ENCODE data around the gene FAM163B. TPM values are rescaled to one million over a fixed set of nuclear protein-coding genes. Genes with fewer than 3 reads are reported as not detected.

FAM163B gene
- total and polyA plus RNA-seq, 2 of the 8 experiments (the other 6 are each of a cell fraction or from before 2014, with no cell fraction given): 0.63 to 1.0 TPM

- H3K4me2 ChIP-seq (ENCODE audit: insufficient read depth in 1 of 2, low read depth in 2 of 2, low read length in 2 of 2): no peak overlapping the region
- H3K14ac ChIP-seq (ENCODE audit: insufficient read length): no peak overlapping the region
- H3K9me3 ChIP-seq (ENCODE audit: insufficient read depth in 2 of 2, low read depth in 1 of 2, low read length in 1 of 2): peaks cover 0 to 3% of the 10 kb centered on the region in 2 experiments; a peak in 1 of 4 replicates
- FAIRE-seq: peak; percentile 65
- H2BK5ac ChIP-seq (ENCODE audit: low read depth, low read length): no peak overlapping the region
- H2AFZ ChIP-seq (ENCODE audit: low read length): peak overlapping the region; percentile 90
- no peaks in the 10 kb centered on the region for H3K27me3 ChIP-seq (replicated peaks in 1 of 4; ENCODE audit: control insufficient read depth in 3 of 4, extremely low read depth in 1 of 4, insufficient read depth in 3 of 4, low read length in 3 of 4)
- no peaks in the 10 kb centered on the region for H3K79me2 ChIP-seq (ENCODE audit: control insufficient read depth in 1 of 2, insufficient read depth in 2 of 2, low read length in 2 of 2)
- H2BK12ac ChIP-seq (ENCODE audit: low read depth, low read length): no peak overlapping the region
- no peak overlapping the region for H2BK120ac ChIP-seq (replicated peaks; ENCODE audit: low read depth, low read length)
- H3K36me3 ChIP-seq (ENCODE audit: control insufficient read depth in 2 of 4, insufficient read depth in 4 of 4, low read length in 3 of 4): no peaks in the 10 kb centered on the region
- H3K4me3 ChIP-seq (ENCODE audit: extremely low read depth in 1 of 4, insufficient read depth in 2 of 4, low read depth in 3 of 4, low read length in 4 of 4): no peak overlapping the region
- H3K23me2 ChIP-seq (ENCODE audit: low read depth, low read length): no peaks in the 10 kb centered on the region
- no peak overlapping the region for H3K56ac ChIP-seq (replicated peaks; ENCODE audit: insufficient read length, low read depth, low read length)
- H3K23ac ChIP-seq (ENCODE audit: insufficient read length): no peak overlapping the region
- peak; percentile 39 to 95 for DNase-seq (ENCODE audit: low read depth in 1 of 2, low spot score in 2 of 2)
- H3K79me1 ChIP-seq (ENCODE audit: low read depth, low read length): no peaks in the 10 kb centered on the region
- 24% methylated on average over 12 of the region's 19 CpGs; no CpG with 5 or more reads in 1 of the 2 experiments for WGBS, 2 experiments (ENCODE audit: extremely low coverage in 1 of 2, insufficient coverage in 1 of 2, insufficient read length in 1 of 2, insufficient replicate concordance in 2 of 2, low coverage in 1 of 2, low lambda C conversion rate in 2 of 2, missing lambda C conversion rate in 1 of 2)
- no peaks in the 10 kb centered on the region for H4K20me1 ChIP-seq (replicated peaks in 1 of 2; ENCODE audit: control insufficient read depth in 1 of 2, insufficient read depth in 2 of 2, low read length in 2 of 2)
- peak overlapping the region; percentile 87; the same call in 1 of the 2 replicates for H4K8ac ChIP-seq (ENCODE audit: extremely low read depth, insufficient read depth, low read length)
- H2BK20ac ChIP-seq (ENCODE audit: low read length): no peak overlapping the region
- CTCF ChIA-PET (ENCODE audit: partially characterized antibody): interaction anchor here (0.6 to 6.7 kb wide), 41 partner anchors 8 to 597 kb away, joined by 3 to 79 read pairs (median 5); partner anchors contain the start of genes ADAMTSL2 and DBH
- H3K4ac ChIP-seq (replicated peaks; ENCODE audit: insufficient read length, low read depth, low read length): no peak overlapping the region
- H3K4me1 ChIP-seq (replicated peaks in 1 of 4; ENCODE audit: control insufficient read depth in 3 of 4, insufficient read depth in 4 of 4, low read length in 3 of 4): peaks cover 0 to 16% (median 14%) of the 10 kb centered on the region in 4 experiments; a peak in 6 of 7 replicates
- no peak overlapping the region for H2BK15ac ChIP-seq (ENCODE audit: low read length)
- H4K5ac ChIP-seq (ENCODE audit: insufficient read length, low read depth, low read length): no peak overlapping the region
- H3K18ac ChIP-seq (ENCODE audit: extremely low read depth, low read length): no peak overlapping the region
- H4K91ac ChIP-seq (replicated peaks; ENCODE audit: insufficient read length, low read length): no peak overlapping the region
- POLR2A ChIA-PET (ENCODE audit: partially characterized antibody): interaction anchor here (1.3 to 1.4 kb wide), 2 partner anchors 11 to 19 kb away, joined by 3 to 4 read pairs; no protein-coding TSS in a partner anchor
- H2AK5ac ChIP-seq (ENCODE audit: low read depth, low read length): 0 out of 2 replicates have a peak overlapping the region, but pooled peaks have one; percentile 3
- H3K27ac ChIP-seq (ENCODE audit: low read depth, low read length): no peak overlapping the region
- no peak overlapping the region for H3K9ac ChIP-seq (replicated peaks in 1 of 4; ENCODE audit: extremely low read depth in 1 of 4, low read depth in 3 of 4, low read length in 3 of 4)
- TF ChIP-seq SP2 (IDR thresholded peaks at IDR 0.05; ENCODE audit: low read length) (peak; percentile 44; the same call in 1 of the 2 replicates), TAF1 (IDR thresholded peaks at IDR 0.05; ENCODE audit: low read depth, low read length) (0 out of 2 replicates have a peak, but pooled peaks have one; percentile 23), SP4 (IDR thresholded peaks at IDR 0.05; ENCODE audit: low read length) (no peak), TEAD4 (IDR thresholded peaks at IDR 0.05; ENCODE audit: low read depth, low read length) (no peak), EP300 (IDR thresholded peaks at IDR 0.05; ENCODE audit: borderline replicate concordance in 1 of 2, low read depth in 2 of 2, low read length in 2 of 2) (no peak), HDAC2 (IDR thresholded peaks at IDR 0.05; ENCODE audit: borderline replicate concordance in 1 of 2, low read depth in 2 of 2, low read length in 2 of 2) (no peak), CHD2 (IDR thresholded peaks at IDR 0.05; ENCODE audit: low read length) (no peak), POLR2AphosphoS5 (IDR thresholded peaks at IDR 0.05; ENCODE audit: low read depth, low read length) (no peak), PHF8 (conservative IDR thresholded peaks at IDR 0.05; ENCODE audit: low read depth, low read length) (no peak), TBP (IDR thresholded peaks at IDR 0.05; ENCODE audit: low read depth, low read length) (peak; percentile 13; the same call in 1 of the 2 replicates), SUZ12 (IDR thresholded peaks at IDR 0.05; ENCODE audit: low read length) (no peak)
Measured at GRCh38 chr9:133589454-133590227, 19.5 kb downstream of the FAM163B start.

Measured in H1 (cell line).